Kidney glomerular epithelial cell (primary cell): ENCODE data around the gene PDE7B.
A peak's percentile ranks its signal among the peaks of the same experiment; 100 is the strongest.

Experiments
- DNase-seq: peaks from one replicate; lab custom pipeline; 2025; lab: John Stamatoyannopoulos, UW

The PDE7B gene

GRCh38 chr6:136031982-136032381 is 180.5 kb downstream of the PDE7B start:
- no peak for DNase-seq

GRCh38 chr6:136033416-136033815 is 181.9 kb downstream of the PDE7B start:
- DNase-seq, result no peak

- no peak for DNase-seq
Measured at GRCh38 chr6:136034422-136034821, 182.9 kb downstream of the PDE7B start.

GRCh38 chr6:136035378-136036070 is 184.0 kb downstream of the PDE7B start:
- peak; percentile 16 for DNase-seq

GRCh38 chr6:136036071-136036380 is 184.5 kb downstream of the PDE7B start:
- DNase-seq, result no peak

- DNase-seq, result no peak
Measured at GRCh38 chr6:136036601-136037000, 185.1 kb downstream of the PDE7B start.

GRCh38 chr6:136037242-136037875 is 185.9 kb downstream of the PDE7B start:
- peak; percentile 44 for DNase-seq

- DNase-seq, result peak; percentile 48
Measured at GRCh38 chr6:136037876-136038460, 186.5 kb downstream of the PDE7B start.

GRCh38 chr6:136038531-136038930 is 187.0 kb downstream of the PDE7B start:
- no peak for DNase-seq

GRCh38 chr6:136039185-136039584 is 187.7 kb downstream of the PDE7B start:
- no peak for DNase-seq

GRCh38 chr6:136050475-136050874 is 199.0 kb downstream of the PDE7B start:
- DNase-seq, result no peak

GRCh38 chr6:136051140-136051775 is 199.8 kb downstream of the PDE7B start:
- DNase-seq, result no peak

- DNase-seq, result no peak
Measured at GRCh38 chr6:136052031-136052430, 200.5 kb downstream of the PDE7B start.

- no peak for DNase-seq
Measured at GRCh38 chr6:136058852-136059251, 207.4 kb downstream of the PDE7B start.

- DNase-seq, result no peak
Measured at GRCh38 chr6:136059308-136059707, 207.8 kb downstream of the PDE7B start.

GRCh38 chr6:136060052-136060451 is 208.6 kb downstream of the PDE7B start:
- no peak for DNase-seq

- DNase-seq, result no peak
Measured at GRCh38 chr6:136060759-136061158, 209.3 kb downstream of the PDE7B start.

GRCh38 chr6:136061701-136062100 is 210.2 kb downstream of the PDE7B start:
- DNase-seq, result no peak

GRCh38 chr6:136063096-136063495 is 211.6 kb downstream of the PDE7B start:
- DNase-seq, result peak; percentile 29

- no peak for DNase-seq
Measured at GRCh38 chr6:136066005-136066404, 214.5 kb downstream of the PDE7B start.

- peak; percentile 97 for DNase-seq
Measured at GRCh38 chr6:136067731-136068341, 216.3 kb downstream of the PDE7B start.

GRCh38 chr6:136069119-136069518 is 217.6 kb downstream of the PDE7B start:
- peak; percentile 10 for DNase-seq

- DNase-seq, result no peak
Measured at GRCh38 chr6:136070815-136071214, 219.3 kb downstream of the PDE7B start.
